ENCODE data around the gene MYCN.

MYCN gene

DNA sequence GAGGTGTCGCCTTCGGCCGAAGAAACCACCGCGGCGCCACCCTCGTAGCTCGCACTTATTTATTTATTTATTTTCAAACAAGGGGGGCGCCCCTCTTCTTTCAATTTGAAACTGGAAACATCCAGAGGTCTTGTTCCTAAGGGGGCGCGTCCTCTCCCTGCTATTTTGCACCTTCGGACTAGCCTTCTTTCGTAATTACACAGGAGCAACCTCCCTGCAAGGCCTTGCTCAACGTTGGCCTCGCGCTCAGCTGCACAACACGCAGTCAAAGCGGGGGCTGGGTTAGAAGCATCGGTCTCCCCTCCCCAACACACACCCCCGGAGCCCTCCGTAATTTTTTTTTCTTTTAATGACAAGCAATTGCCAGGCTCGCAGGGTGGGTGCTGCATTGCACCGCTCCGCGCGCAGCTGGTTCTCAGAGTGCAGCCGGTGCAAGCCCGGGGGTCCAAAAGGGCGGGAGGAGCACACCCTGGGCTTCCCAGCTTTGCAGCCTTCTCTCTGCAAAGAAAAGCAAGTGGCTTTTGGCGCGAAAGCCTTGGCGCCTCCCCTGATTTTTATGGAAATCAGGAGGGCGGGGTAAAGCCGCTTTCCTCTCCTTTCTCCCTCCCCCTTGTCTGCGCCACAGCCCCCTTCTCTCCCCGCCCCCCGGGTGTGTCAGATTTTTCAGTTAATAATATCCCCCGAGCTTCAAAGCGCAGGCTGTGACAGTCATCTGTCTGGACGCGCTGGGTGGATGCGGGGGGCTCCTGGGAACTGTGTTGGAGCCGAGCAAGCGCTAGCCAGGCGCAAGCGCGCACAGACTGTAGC is at the start of gene MYCN:
Gene MYCN, plus strand, starts transcription at position 697 of the 807 bp plus-strand sequence. CDS start 1,515 bp downstream, outside the sequence.
- TF ChIP-seq EZH2 (IDR thresholded peaks at IDR 0.05) (no peak), POLR2AphosphoS5 (IDR thresholded peaks at IDR 0.05; ENCODE audit: borderline replicate concordance, low read depth, low read length) (peak; percentile 56; the same call in 1 of the 2 replicates), FOXP2 (optimal IDR thresholded peaks at IDR 0.05; ENCODE audit: control extremely low read depth, extremely low read length, insufficient read depth) (no peak)
- Histone ChIP-seq H3K9ac (ENCODE audit: insufficient read length) (peak within 1 kb of the TSS; percentile 55), H3K4me3 (peak within 1 kb of the TSS; percentile 90), H3K27ac (no peak within 1 kb of the TSS), H3K9me3 (ENCODE audit: low read depth, low read length) (no peaks in the 10 kb centered on the region), H3K36me3 (ENCODE audit: insufficient read depth, low read length) (no peaks in the 10 kb centered on the region; the same call in 1 of the 2 replicates)
- peak; percentile 62 for DNase-seq (ENCODE audit: low read depth, low spot score)

DNA sequence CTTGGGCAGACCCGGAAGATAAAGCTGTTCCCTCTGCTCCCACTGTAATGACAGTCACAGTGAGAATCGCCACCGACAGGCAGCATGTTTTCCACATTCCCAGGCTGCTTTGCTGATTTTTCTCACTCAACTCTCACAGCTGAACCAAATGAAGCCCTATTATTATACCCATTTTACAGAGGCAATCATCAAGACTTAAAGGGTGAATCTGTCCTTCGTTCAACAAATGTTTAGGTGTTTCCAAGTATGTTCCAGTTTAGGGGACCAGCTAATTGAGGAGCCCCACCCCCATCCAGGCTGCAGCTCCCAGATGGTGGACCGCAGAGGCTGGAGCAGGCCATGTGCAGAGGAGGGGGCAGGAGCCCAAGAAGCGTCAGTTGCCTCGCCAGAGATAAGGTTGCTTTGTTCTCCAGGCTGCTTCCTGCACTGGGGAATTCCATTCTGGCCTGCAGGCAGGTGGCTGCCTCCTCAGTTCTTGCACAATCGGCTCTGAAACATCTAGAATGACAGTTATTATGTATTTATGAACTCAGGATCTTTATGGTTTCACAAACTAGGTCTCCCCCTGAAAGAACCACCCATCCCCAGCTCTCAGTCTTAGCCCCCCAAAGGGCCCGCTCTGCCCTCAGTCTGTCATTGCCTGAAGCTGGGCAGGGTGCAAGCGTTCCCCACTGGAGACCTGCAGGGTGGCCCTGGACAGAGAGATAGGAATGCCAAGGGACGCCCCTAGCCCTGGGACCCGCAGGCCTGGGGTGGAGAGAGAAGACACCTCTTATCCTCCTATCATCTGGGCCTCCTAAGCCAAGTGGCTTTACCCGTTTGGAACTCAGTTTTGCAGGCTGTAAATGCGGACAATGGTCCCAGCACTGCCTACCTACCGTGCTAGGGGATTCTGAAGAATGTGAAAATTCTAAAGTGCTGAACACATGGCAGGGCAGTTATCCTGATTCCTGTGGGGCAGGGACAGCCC is 49.1 kb upstream of the MYCN start:
- Histone ChIP-seq H3K36me3 (ENCODE audit: insufficient read depth, low read length) (no peaks in the 10 kb centered on the region), H3K9me3 (ENCODE audit: low read depth, low read length) (no peaks in the 10 kb centered on the region), H3K27ac (peak overlapping the region; percentile 92), H3K9ac (ENCODE audit: insufficient read length) (peak overlapping the region; percentile 2), H3K4me3 (peak overlapping the region; percentile 67)
- no peak for DNase-seq (ENCODE audit: low read depth, low spot score)
- no peak for TF ChIP-seq POLR2AphosphoS5 (IDR thresholded peaks at IDR 0.05; ENCODE audit: borderline replicate concordance, low read depth, low read length)
- no peak for TF ChIP-seq FOXP2 (optimal IDR thresholded peaks at IDR 0.05; ENCODE audit: control extremely low read depth, extremely low read length, insufficient read depth)
- no peak for TF ChIP-seq EZH2 (IDR thresholded peaks at IDR 0.05)

DNA sequence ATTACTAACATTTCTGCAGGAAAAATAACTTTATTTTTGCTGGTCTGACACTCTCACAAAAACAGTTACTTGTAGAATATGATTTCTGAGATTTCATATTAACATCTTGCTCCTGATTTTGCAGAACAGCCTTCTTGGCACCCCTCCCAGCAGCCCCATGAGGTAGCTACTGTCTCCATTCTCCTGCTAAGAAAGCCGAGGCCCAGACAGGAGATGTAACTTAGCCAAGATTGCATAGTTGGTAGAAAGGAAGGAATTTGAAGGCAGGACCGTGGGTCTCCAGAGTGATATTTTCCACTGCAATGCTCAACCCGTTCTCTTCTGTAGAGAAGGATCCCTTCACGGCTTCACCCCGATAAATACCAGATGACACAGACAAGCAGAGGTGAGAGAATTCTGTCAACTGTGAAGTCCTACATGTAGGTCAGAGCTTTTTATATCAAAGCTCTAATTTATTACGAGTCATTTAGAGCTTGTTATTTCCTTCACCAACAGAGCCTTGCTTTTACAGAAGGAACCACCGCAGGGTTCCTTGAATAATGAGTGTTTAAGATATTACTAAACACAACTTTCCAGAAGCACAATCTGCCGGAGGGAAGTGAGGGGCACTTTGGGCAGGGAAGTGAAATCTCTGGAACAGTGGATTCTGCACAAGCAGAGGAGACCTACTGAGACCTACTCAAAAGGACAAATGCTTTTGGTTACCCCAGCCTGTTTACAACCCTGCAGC is 48.0 kb upstream of the MYCN start:
- H3K36me3 ChIP-seq (ENCODE audit: insufficient read depth, low read length): no peaks in the 10 kb centered on the region
- H3K4me3 ChIP-seq: peak overlapping the region; percentile 67
- no peak overlapping the region for H3K9ac ChIP-seq (ENCODE audit: insufficient read length)
- no peaks in the 10 kb centered on the region for H3K9me3 ChIP-seq (ENCODE audit: low read depth, low read length)
- DNase-seq (ENCODE audit: low read depth, low spot score): peak; percentile 70
- peak; percentile 73 for TF ChIP-seq FOXP2 (optimal IDR thresholded peaks at IDR 0.05; ENCODE audit: control extremely low read depth, extremely low read length, insufficient read depth)
- no peak for TF ChIP-seq POLR2AphosphoS5 (IDR thresholded peaks at IDR 0.05; ENCODE audit: borderline replicate concordance, low read depth, low read length)
- peak overlapping the region; percentile 92 for H3K27ac ChIP-seq

DNA sequence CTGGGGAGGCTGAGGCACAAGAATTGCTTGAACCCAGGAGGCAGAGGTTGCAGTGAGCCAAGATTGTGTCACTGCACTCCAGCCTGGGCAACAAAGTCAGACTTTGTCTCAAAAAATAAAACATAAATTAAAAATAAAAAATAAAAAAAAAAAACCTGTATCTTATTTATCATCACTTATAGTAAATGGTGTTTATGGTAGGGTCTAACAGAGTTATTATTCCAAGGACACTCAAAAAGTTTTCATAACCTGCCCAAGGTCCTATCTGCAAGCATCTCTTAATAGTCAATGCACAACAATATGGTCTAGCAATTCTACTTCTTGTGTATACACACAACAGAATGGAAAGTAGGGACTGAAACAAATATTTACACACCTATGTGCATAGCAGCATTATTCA is 47.3 kb upstream of the MYCN start:
- H3K27ac ChIP-seq: peak overlapping the region; percentile 92; the same call in 1 of the 2 replicates
- no peak overlapping the region for H3K9ac ChIP-seq (ENCODE audit: insufficient read length)
- no peaks in the 10 kb centered on the region for H3K9me3 ChIP-seq (ENCODE audit: low read depth, low read length)
- TF ChIP-seq EZH2 (IDR thresholded peaks at IDR 0.05) (no peak), POLR2AphosphoS5 (IDR thresholded peaks at IDR 0.05; ENCODE audit: borderline replicate concordance, low read depth, low read length) (no peak), FOXP2 (optimal IDR thresholded peaks at IDR 0.05; ENCODE audit: control extremely low read depth, extremely low read length, insufficient read depth) (no peak)
- DNase-seq (ENCODE audit: low read depth, low spot score): no peak
- H3K36me3 ChIP-seq (ENCODE audit: insufficient read depth, low read length): no peaks in the 10 kb centered on the region
- H3K4me3 ChIP-seq: peak overlapping the region; percentile 67; the same call in 1 of the 2 replicates

DNA sequence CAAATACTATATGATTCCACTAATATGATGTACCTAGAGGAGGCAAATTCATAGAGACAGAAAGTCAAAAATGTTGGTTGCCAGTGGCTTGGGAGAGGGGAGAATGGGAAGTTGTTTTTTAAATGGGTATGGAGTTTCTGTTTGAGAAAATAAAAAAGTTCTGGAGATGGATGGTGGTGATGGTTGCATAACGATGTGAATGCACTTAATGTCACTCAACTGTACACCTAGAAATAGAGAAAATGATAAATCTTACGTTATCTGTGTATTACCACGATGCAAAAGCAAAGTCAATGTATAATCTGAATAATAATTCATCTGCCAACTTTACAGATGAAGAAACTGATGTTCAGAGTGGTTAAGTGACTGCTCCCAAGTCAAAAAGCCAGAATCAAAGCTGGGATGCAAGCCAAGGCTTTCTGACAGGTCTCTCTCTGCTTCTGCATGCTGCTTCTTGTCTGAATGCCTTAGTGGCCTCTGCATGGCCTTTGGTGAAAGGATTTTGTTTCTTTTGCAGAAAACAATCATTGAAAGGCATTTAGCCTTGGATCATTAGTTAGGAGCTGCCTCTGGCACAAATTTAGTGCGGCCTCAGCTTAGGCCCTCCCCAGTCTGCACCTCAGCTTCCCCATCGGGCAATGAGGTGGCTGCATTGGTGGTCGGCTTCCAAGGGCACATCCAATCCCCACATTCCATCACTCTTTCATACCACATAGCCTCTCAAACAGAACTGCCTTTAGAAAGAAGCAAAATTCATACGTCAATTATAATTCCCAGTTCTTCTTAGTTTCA is 46.5 kb upstream of the MYCN start:
- H3K27ac ChIP-seq: no peak overlapping the region
- no peak overlapping the region for H3K9ac ChIP-seq (ENCODE audit: insufficient read length)
- H3K4me3 ChIP-seq: no peak overlapping the region
- no peak for DNase-seq (ENCODE audit: low read depth, low spot score)
- TF ChIP-seq POLR2AphosphoS5 (IDR thresholded peaks at IDR 0.05; ENCODE audit: borderline replicate concordance, low read depth, low read length) (no peak), FOXP2 (optimal IDR thresholded peaks at IDR 0.05; ENCODE audit: control extremely low read depth, extremely low read length, insufficient read depth) (no peak), EZH2 (IDR thresholded peaks at IDR 0.05) (no peak)
- no peaks in the 10 kb centered on the region for H3K36me3 ChIP-seq (ENCODE audit: insufficient read depth, low read length)
- no peaks in the 10 kb centered on the region for H3K9me3 ChIP-seq (ENCODE audit: low read depth, low read length)

DNA sequence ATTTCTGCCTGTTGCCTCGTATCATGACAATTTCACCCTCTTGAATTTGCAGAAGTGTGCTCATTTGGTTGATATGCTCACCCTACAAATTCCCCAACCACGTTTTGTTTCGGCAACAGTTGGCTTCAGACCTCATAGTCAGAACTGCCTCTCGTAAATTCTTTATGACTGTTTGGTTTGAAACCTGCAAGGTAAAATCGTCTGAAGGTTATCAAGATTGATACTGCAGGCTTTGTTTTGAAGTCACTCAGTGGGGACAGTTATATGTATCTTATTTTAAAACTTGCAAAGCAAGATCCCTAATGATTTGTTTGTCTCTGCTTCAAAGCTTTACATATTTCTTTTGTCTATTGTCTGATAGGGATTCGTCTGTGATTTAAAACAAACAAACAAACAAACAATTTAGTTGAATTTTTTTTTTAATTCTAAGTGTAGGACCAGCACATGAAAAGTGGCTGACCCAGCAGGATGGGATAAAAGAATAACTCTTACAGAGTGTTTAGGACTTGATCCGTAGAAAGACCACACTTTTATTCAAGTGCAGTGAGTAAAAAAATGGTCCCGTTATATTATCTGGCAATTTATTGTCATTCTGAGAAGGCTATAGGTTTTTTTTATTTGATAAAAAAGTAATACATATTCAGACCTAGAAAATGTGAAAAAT is 45.7 kb upstream of the MYCN start:
- Histone ChIP-seq H3K4me3 (no peak overlapping the region), H3K27ac (no peak overlapping the region), H3K9ac (ENCODE audit: insufficient read length) (no peak overlapping the region), H3K36me3 (ENCODE audit: insufficient read depth, low read length) (no peaks in the 10 kb centered on the region), H3K9me3 (ENCODE audit: low read depth, low read length) (no peaks in the 10 kb centered on the region)
- no peak for DNase-seq (ENCODE audit: low read depth, low spot score)
- TF ChIP-seq POLR2AphosphoS5 (IDR thresholded peaks at IDR 0.05; ENCODE audit: borderline replicate concordance, low read depth, low read length): no peak
- no peak for TF ChIP-seq FOXP2 (optimal IDR thresholded peaks at IDR 0.05; ENCODE audit: control extremely low read depth, extremely low read length, insufficient read depth)
- TF ChIP-seq EZH2 (IDR thresholded peaks at IDR 0.05): no peak

Data from SK-N-MC (cell line).